Measurements from ENCODE around the gene DERL3. TPM values are rescaled to one million over a fixed set of nuclear protein-coding genes. Genes with fewer than 3 reads are reported as not detected.

DERL3 gene
- total RNA-seq, 2 experiments from 2014 or later: 0.66 to 0.98 TPM

- peaks cover 85% of the 10 kb centered on the region for H3K36me3 ChIP-seq (ENCODE audit: insufficient read depth, low read length)
- peaks cover 5% of the 10 kb centered on the region for H3K4me1 ChIP-seq (ENCODE audit: insufficient read depth, low read length)
- CTCF ChIA-PET: no interaction called here
- H3K9me3 ChIP-seq (ENCODE audit: control insufficient read depth in 1 of 2, insufficient read depth in 1 of 2, low read length in 2 of 2): no peaks in the 10 kb centered on the region
- intact Hi-C loops (cut with DNase I, micrococcal nuclease): no loop called here
- TF ChIP-seq, protein P1, sequence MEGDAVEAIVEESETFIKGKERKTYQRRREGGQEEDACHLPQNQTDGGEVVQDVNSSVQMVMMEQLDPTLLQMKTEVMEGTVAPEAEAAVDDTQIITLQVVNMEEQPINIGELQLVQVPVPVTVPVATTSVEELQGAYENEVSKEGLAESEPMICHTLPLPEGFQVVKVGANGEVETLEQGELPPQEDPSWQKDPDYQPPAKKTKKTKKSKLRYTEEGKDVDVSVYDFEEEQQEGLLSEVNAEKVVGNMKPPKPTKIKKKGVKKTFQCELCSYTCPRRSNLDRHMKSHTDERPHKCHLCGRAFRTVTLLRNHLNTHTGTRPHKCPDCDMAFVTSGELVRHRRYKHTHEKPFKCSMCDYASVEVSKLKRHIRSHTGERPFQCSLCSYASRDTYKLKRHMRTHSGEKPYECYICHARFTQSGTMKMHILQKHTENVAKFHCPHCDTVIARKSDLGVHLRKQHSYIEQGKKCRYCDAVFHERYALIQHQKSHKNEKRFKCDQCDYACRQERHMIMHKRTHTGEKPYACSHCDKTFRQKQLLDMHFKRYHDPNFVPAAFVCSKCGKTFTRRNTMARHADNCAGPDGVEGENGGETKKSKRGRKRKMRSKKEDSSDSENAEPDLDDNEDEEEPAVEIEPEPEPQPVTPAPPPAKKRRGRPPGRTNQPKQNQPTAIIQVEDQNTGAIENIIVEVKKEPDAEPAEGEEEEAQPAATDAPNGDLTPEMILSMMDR (IDR thresholded peaks at IDR 0.05): no peak
- H3K9me3 Mint-ChIP-seq: no peaks in the 10 kb centered on the region
- H3K27ac Mint-ChIP-seq: no peak overlapping the region
- no peaks in the 10 kb centered on the region for H3K27me3 ChIP-seq (ENCODE audit: control insufficient read depth in 1 of 2, insufficient read depth in 2 of 2, low read length in 2 of 2)
- peak in 1 of 14 experiments; percentile 8 for DNase-seq
- POLR2A ChIA-PET: no interaction called here
- H3K4me1 Mint-ChIP-seq (ENCODE audit: low read depth): no peaks in the 10 kb centered on the region
- no peak overlapping the region for H3K4me3 ChIP-seq (ENCODE audit: low read length)
- H3K4me3 Mint-ChIP-seq: no peak overlapping the region
- no peak for ATAC-seq (ENCODE audit: poor library complexity)
- H3K27me3 Mint-ChIP-seq: no peaks in the 10 kb centered on the region
- no peak overlapping the region for H3K27ac ChIP-seq (ENCODE audit: low read depth in 1 of 2, low read length in 2 of 2)
- H3K36me3 Mint-ChIP-seq (ENCODE audit: low read depth): peaks cover 85% of the 10 kb centered on the region
Measured at GRCh38 chr22:23822101-23822671, 16.6 kb downstream of the DERL3 start.

DNA sequence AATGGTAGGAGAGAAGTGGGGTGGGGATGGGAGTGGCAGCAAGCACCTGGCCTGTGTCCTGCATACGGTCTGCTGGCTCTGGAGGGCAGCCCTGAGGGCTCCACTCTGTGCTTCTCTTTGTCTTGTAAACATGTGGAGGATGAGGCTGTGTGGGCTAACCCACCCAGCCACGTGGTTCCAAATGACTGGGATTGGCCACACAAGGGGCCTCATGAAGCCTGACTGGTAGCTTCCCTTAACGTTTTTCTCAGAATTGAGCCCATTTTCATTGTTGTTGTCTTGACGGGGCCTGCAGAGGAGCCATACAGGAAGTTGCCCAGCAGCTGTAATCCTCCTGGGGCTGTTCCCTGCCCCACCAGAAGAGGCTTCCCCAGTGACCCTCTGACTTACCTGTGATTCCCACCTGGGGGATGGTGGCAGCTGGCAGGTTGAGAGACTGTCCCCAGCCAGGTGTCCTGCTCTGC lies 18.0 kb downstream of the DERL3 start:
- Mint-ChIP-seq H3K4me1 (ENCODE audit: low read depth) (no peaks in the 10 kb centered on the region), H3K4me3 (no peak overlapping the region), H3K9me3 (no peaks in the 10 kb centered on the region), H3K36me3 (ENCODE audit: low read depth) (peaks cover 81% of the 10 kb centered on the region), H3K27ac (no peak overlapping the region), H3K27me3 (no peaks in the 10 kb centered on the region)
- H3K4me3 ChIP-seq (ENCODE audit: low read length): no peak overlapping the region
- H3K27ac ChIP-seq (ENCODE audit: low read depth in 1 of 2, low read length in 2 of 2): no peak overlapping the region
- no peaks in the 10 kb centered on the region for H3K9me3 ChIP-seq (ENCODE audit: control insufficient read depth in 1 of 2, insufficient read depth in 1 of 2, low read length in 2 of 2)
- H3K4me1 ChIP-seq (ENCODE audit: insufficient read depth, low read length): peaks cover 5% of the 10 kb centered on the region
- peaks cover 80% of the 10 kb centered on the region for H3K36me3 ChIP-seq (ENCODE audit: insufficient read depth, low read length)
- ATAC-seq (ENCODE audit: poor library complexity) (no peak), DNase-seq (no peak)
- TF ChIP-seq, protein P1 (IDR thresholded peaks at IDR 0.05): no peak
- ChIA-PET POLR2A (interaction anchor here (1.0 kb wide), 1 partner anchor 8 kb away, joined by 3 read pairs; no protein-coding TSS in a partner anchor), CTCF (interaction anchor here (1.4 kb wide), 1 partner anchor 29 kb away, joined by 4 read pairs; no protein-coding TSS in a partner anchor)
- no peaks in the 10 kb centered on the region for H3K27me3 ChIP-seq (ENCODE audit: control insufficient read depth in 1 of 2, insufficient read depth in 2 of 2, low read length in 2 of 2)
- intact Hi-C loops (cut with DNase I, micrococcal nuclease): no loop called here

DNA sequence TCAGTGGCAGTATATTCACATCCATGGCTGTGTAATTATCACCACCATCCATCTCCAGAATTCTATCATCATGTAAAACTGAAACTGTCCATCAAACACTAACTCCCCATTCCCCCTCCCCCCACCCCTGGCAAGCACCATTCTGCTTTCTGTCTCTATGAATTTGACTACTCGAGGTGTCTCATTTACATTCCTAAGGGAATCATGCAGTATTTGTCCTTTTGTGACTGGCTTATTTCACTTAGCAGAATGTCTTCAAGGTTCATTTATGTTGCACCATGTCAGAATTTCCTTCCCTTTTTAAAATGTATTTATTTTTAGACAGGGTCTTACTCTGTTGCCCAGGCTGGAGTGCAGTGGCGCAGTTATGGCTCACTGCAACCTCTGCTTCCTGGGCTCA lies 20.3 kb downstream of the DERL3 start:
- Histone ChIP-seq H3K4me3 (ENCODE audit: low read length) (no peak overlapping the region), H3K4me1 (ENCODE audit: insufficient read depth, low read length) (peaks cover 5% of the 10 kb centered on the region), H3K27me3 (ENCODE audit: control insufficient read depth in 1 of 2, insufficient read depth in 2 of 2, low read length in 2 of 2) (no peaks in the 10 kb centered on the region), H3K36me3 (ENCODE audit: insufficient read depth, low read length) (peaks cover 65% of the 10 kb centered on the region), H3K9me3 (ENCODE audit: control insufficient read depth in 1 of 2, insufficient read depth in 1 of 2, low read length in 2 of 2) (no peaks in the 10 kb centered on the region), H3K27ac (ENCODE audit: low read depth in 1 of 2, low read length in 2 of 2) (no peak overlapping the region)
- no peak for ATAC-seq (ENCODE audit: poor library complexity)
- no peaks in the 10 kb centered on the region for H3K9me3 Mint-ChIP-seq
- ChIA-PET POLR2A (no interaction called here), CTCF (no interaction called here)
- no peak overlapping the region for H3K4me3 Mint-ChIP-seq
- H3K27ac Mint-ChIP-seq: no peak overlapping the region
- H3K27me3 Mint-ChIP-seq: no peaks in the 10 kb centered on the region
- intact Hi-C loops (cut with DNase I, micrococcal nuclease): no loop called here
- H3K36me3 Mint-ChIP-seq (ENCODE audit: low read depth): peaks cover 75% of the 10 kb centered on the region
- no peaks in the 10 kb centered on the region for H3K4me1 Mint-ChIP-seq (ENCODE audit: low read depth)
- no peak for DNase-seq
- TF ChIP-seq, protein P1 (IDR thresholded peaks at IDR 0.05): no peak
